ENCODE data around the gene TMED10.

The TMED10 gene

DNA sequence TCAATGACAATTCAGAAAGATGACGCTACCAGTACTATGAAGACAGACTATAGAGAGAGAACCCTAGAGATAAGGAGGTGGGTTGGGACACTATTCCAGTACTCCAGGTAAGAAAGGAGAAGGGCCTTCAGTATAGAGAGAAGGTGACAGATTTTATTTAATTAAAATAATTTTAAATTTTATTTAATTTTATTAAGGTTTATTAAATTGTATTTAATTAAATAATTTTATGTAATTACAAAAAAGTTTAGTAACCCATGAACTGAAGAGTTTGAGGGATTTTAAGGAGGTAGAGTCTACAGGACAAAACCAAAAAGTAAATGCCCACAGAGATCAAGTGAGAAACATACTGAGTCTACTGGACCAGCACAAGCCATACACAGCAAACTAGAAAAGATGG, 20.3 kb downstream of the TMED10 start:
- no peak for TF ChIP-seq POLR2AphosphoS5 (IDR thresholded peaks at IDR 0.05; ENCODE audit: low read depth, low read length)
- TF ChIP-seq, protein P1, sequence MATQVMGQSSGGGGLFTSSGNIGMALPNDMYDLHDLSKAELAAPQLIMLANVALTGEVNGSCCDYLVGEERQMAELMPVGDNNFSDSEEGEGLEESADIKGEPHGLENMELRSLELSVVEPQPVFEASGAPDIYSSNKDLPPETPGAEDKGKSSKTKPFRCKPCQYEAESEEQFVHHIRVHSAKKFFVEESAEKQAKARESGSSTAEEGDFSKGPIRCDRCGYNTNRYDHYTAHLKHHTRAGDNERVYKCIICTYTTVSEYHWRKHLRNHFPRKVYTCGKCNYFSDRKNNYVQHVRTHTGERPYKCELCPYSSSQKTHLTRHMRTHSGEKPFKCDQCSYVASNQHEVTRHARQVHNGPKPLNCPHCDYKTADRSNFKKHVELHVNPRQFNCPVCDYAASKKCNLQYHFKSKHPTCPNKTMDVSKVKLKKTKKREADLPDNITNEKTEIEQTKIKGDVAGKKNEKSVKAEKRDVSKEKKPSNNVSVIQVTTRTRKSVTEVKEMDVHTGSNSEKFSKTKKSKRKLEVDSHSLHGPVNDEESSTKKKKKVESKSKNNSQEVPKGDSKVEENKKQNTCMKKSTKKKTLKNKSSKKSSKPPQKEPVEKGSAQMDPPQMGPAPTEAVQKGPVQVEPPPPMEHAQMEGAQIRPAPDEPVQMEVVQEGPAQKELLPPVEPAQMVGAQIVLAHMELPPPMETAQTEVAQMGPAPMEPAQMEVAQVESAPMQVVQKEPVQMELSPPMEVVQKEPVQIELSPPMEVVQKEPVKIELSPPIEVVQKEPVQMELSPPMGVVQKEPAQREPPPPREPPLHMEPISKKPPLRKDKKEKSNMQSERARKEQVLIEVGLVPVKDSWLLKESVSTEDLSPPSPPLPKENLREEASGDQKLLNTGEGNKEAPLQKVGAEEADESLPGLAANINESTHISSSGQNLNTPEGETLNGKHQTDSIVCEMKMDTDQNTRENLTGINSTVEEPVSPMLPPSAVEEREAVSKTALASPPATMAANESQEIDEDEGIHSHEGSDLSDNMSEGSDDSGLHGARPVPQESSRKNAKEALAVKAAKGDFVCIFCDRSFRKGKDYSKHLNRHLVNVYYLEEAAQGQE (IDR thresholded peaks at IDR 0.05; ENCODE audit: insufficient read depth in 1 of 2, low read depth in 2 of 2, low read length in 2 of 2): no peak
- TF ChIP-seq TAF1 (IDR thresholded peaks at IDR 0.05; ENCODE audit: borderline replicate concordance, insufficient read depth, low read length): no peak
- TF ChIP-seq FOXP2 (optimal IDR thresholded peaks at IDR 0.05; ENCODE audit: borderline replicate concordance, extremely low read depth, extremely low read length, insufficient read depth): no peak
- TF ChIP-seq SIN3A (IDR thresholded peaks at IDR 0.05; ENCODE audit: borderline replicate concordance, insufficient read depth, low read length): no peak

GRCh38 chr14:75155169-75155568, 21.2 kb downstream of the TMED10 start:
- no peak for TF ChIP-seq TAF1 (IDR thresholded peaks at IDR 0.05; ENCODE audit: borderline replicate concordance, insufficient read depth, low read length)
- TF ChIP-seq POLR2AphosphoS5 (IDR thresholded peaks at IDR 0.05; ENCODE audit: low read depth, low read length): no peak
- no peak for TF ChIP-seq FOXP2 (optimal IDR thresholded peaks at IDR 0.05; ENCODE audit: borderline replicate concordance, extremely low read depth, extremely low read length, insufficient read depth)
- TF ChIP-seq SIN3A (IDR thresholded peaks at IDR 0.05; ENCODE audit: borderline replicate concordance, insufficient read depth, low read length): no peak
- TF ChIP-seq, protein P1 (IDR thresholded peaks at IDR 0.05; ENCODE audit: insufficient read depth in 1 of 2, low read depth in 2 of 2, low read length in 2 of 2): no peak

GRCh38 chr14:75153295-75153694, 23.1 kb downstream of the TMED10 start:
- TF ChIP-seq POLR2AphosphoS5 (IDR thresholded peaks at IDR 0.05; ENCODE audit: low read depth, low read length) (no peak), FOXP2 (optimal IDR thresholded peaks at IDR 0.05; ENCODE audit: borderline replicate concordance, extremely low read depth, extremely low read length, insufficient read depth) (no peak), SIN3A (IDR thresholded peaks at IDR 0.05; ENCODE audit: borderline replicate concordance, insufficient read depth, low read length) (no peak), TAF1 (IDR thresholded peaks at IDR 0.05; ENCODE audit: borderline replicate concordance, insufficient read depth, low read length) (no peak)
- TF ChIP-seq, protein P1 (IDR thresholded peaks at IDR 0.05; ENCODE audit: insufficient read depth in 1 of 2, low read depth in 2 of 2, low read length in 2 of 2): no peak

GRCh38 chr14:75151851-75152250, 24.6 kb downstream of the TMED10 start:
- TF ChIP-seq FOXP2 (optimal IDR thresholded peaks at IDR 0.05; ENCODE audit: borderline replicate concordance, extremely low read depth, extremely low read length, insufficient read depth) (no peak), TAF1 (IDR thresholded peaks at IDR 0.05; ENCODE audit: borderline replicate concordance, insufficient read depth, low read length) (no peak), SIN3A (IDR thresholded peaks at IDR 0.05; ENCODE audit: borderline replicate concordance, insufficient read depth, low read length) (no peak), POLR2AphosphoS5 (IDR thresholded peaks at IDR 0.05; ENCODE audit: low read depth, low read length) (no peak)
- TF ChIP-seq, protein P1 (IDR thresholded peaks at IDR 0.05; ENCODE audit: insufficient read depth in 1 of 2, low read depth in 2 of 2, low read length in 2 of 2): no peak

DNA sequence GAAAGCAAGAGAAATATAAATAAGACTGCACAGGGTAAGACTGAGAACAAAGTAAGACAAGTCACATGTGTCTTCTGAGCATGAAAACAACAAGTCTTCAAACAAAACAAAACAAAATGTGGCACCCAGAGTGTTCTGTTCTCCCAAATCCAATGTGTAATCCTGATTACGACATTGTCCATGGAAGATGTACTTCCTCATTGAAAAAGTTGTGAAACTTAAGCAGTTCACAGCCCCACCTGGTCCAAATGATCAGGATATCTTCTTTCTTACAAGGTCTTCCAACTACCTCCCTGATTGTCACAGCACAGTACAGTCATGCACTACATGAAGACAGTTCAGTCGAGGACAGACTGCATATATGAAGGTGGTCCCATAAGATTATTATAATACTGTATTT, 26.3 kb downstream of the TMED10 start:
- no peak for TF ChIP-seq POLR2AphosphoS5 (IDR thresholded peaks at IDR 0.05; ENCODE audit: low read depth, low read length)
- TF ChIP-seq SIN3A (IDR thresholded peaks at IDR 0.05; ENCODE audit: borderline replicate concordance, insufficient read depth, low read length): no peak
- TF ChIP-seq, protein P1 (IDR thresholded peaks at IDR 0.05; ENCODE audit: insufficient read depth in 1 of 2, low read depth in 2 of 2, low read length in 2 of 2): no peak
- TF ChIP-seq FOXP2 (optimal IDR thresholded peaks at IDR 0.05; ENCODE audit: borderline replicate concordance, extremely low read depth, extremely low read length, insufficient read depth): no peak
- no peak for TF ChIP-seq TAF1 (IDR thresholded peaks at IDR 0.05; ENCODE audit: borderline replicate concordance, insufficient read depth, low read length)
